Keratinocyte (primary cell): ENCODE results near the gene OR1M1.

Experiments used
- EZH2 ChIP-seq: IDR thresholded peaks from one replicate; pipeline ENCODE4 v1.6.1; 2012; ENCODE audit warnings: inconsistent platforms, mild to moderate bottlenecking, low read length, moderate library complexity
- TF ChIP-seq, protein P1 (sequence below), 3 experiments: IDR thresholded peaks in 1 of 3; conservative IDR thresholded peaks in 1 of 3; optimal IDR thresholded peaks in 1 of 3; 2 replicates in 2 of 3; 3 replicates in 1 of 3; pipeline versions ENCODE3 to v1.5.1; 2011; ENCODE audit warnings: low read length in 3 of 3, mild to moderate bottlenecking in 3 of 3, moderate library complexity in 2 of 3, control low read depth in 1 of 3, inconsistent platforms in 1 of 3; ENCODE audit not compliant: insufficient read depth in 2 of 3; ENCODE audit errors: extremely low read depth in 1 of 3

- TF ChIP-seq, protein P1, sequence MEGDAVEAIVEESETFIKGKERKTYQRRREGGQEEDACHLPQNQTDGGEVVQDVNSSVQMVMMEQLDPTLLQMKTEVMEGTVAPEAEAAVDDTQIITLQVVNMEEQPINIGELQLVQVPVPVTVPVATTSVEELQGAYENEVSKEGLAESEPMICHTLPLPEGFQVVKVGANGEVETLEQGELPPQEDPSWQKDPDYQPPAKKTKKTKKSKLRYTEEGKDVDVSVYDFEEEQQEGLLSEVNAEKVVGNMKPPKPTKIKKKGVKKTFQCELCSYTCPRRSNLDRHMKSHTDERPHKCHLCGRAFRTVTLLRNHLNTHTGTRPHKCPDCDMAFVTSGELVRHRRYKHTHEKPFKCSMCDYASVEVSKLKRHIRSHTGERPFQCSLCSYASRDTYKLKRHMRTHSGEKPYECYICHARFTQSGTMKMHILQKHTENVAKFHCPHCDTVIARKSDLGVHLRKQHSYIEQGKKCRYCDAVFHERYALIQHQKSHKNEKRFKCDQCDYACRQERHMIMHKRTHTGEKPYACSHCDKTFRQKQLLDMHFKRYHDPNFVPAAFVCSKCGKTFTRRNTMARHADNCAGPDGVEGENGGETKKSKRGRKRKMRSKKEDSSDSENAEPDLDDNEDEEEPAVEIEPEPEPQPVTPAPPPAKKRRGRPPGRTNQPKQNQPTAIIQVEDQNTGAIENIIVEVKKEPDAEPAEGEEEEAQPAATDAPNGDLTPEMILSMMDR (optimal IDR thresholded peaks at IDR 0.05 in 1 of 3, IDR thresholded peaks at IDR 0.05 in 1 of 3, conservative IDR thresholded peaks at IDR 0.05 in 1 of 3; ENCODE audit: extremely low read depth in 1 of 3, insufficient read depth in 2 of 3, low read length in 3 of 3), result no peak
- TF ChIP-seq EZH2, result no peak
These were observed 47.1 kb upstream of the OR1M1 start for GRCh38 chr19:9039728-9040127.
